VCaP (cell line): ENCODE results near the gene SLC10A3.
A peak's percentile ranks its signal among the peaks of the same experiment; 100 is the strongest.

Experiments used
- H3K27ac ChIP-seq: fragments of 450-650 bp; 2 replicates; pipeline ENCODE4 v1.5.1; 2017
- CTCF ChIP-seq: fragments of 450-650 bp; conservative IDR thresholded peaks from 2 replicates; pipeline ENCODE4 v1.5.1; 2017; ENCODE audit warnings: mild to moderate bottlenecking, moderate library complexity

The SLC10A3 gene

GRCh38 chrX:154490414-154491083, at the start of gene SLC10A3:
TSS of gene SLC10A3 (minus strand) at chrX:154490629. CDS start at chrX:154488940, 1,689 bp downstream.
- TF ChIP-seq CTCF: 0 out of 2 replicates have a peak, but pooled peaks have one; percentile 9
- H3K27ac ChIP-seq: peak within 1 kb of the TSS; percentile 82

- TF ChIP-seq CTCF: no peak
- no peak overlapping the region for H3K27ac ChIP-seq
Observed at GRCh38 chrX:154539077-154539476, 48.6 kb upstream of the SLC10A3 start.

- no peak overlapping the region for H3K27ac ChIP-seq
- no peak for TF ChIP-seq CTCF
Observed at GRCh38 chrX:154535892-154536291, 45.5 kb upstream of the SLC10A3 start.

- peak; percentile 91 for TF ChIP-seq CTCF
- peak overlapping the region; percentile 32; the same call in 1 of the 2 replicates for H3K27ac ChIP-seq
Observed at GRCh38 chrX:154534526-154535322, 44.3 kb upstream of the SLC10A3 start.

- no peak overlapping the region for H3K27ac ChIP-seq
- TF ChIP-seq CTCF: no peak
Observed at GRCh38 chrX:154532690-154533089, 42.3 kb upstream of the SLC10A3 start.

GRCh38 chrX:154531626-154532025, 41.2 kb upstream of the SLC10A3 start:
- no peak overlapping the region for H3K27ac ChIP-seq
- TF ChIP-seq CTCF: no peak

GRCh38 chrX:154530286-154530685, 39.9 kb upstream of the SLC10A3 start:
- H3K27ac ChIP-seq: no peak overlapping the region
- no peak for TF ChIP-seq CTCF
